22Rv1 (cell line): ENCODE results near the gene KRT77.
"Not testable (repeated sequence)": the region's sequence is repeated elsewhere in the genome, so short reads cannot be mapped to it uniquely, and the experiment has no call there.

Source experiments
- H3K27ac ChIP-seq: fragments of 450-650 bp; 2 replicates; pipeline ENCODE4 v1.5.1; 2017
- CTCF ChIP-seq: fragments of 450-650 bp; IDR thresholded peaks from 2 replicates; pipeline ENCODE4 v1.5.1; 2017; ENCODE audit warnings: mild to moderate bottlenecking
- ZFX ChIP-seq: fragments of 450-650 bp; IDR thresholded peaks from 2 replicates; pipeline ENCODE4 v1.6.1; 2017; ENCODE audit warnings: antibody characterized with exemption, borderline replicate concordance

The KRT77 gene

GRCh38 chr12:52703424-52703823 lies at the start of gene KRT77:
KRT77 (minus strand) TSS chr12:52703524; CDS start chr12:52703434, 90 bp downstream.
- no peak within 1 kb of the TSS for H3K27ac ChIP-seq
- TF ChIP-seq CTCF (no peak), ZFX (no peak)

DNA sequence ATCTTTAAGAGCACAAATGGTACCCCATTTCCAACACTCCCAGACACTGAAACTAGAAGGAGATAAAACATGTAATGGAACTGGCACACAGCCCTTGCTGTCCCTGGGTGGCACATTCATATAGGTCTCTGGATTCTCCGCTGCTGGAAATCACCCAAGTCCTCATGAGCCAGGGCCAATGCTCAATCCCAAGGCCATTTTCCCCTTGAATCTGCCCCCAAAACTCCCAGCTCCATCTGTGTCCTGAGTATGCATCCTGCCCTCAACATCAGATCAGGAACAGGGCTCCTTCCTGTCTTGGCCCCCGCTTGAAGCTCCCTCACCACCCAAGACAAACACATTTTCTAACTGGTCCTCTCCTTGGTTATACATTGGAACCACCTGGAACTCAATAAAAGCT lies 49.2 kb upstream of the KRT77 start:
- no peak overlapping the region for H3K27ac ChIP-seq
- TF ChIP-seq ZFX (no peak), CTCF (no peak)

DNA sequence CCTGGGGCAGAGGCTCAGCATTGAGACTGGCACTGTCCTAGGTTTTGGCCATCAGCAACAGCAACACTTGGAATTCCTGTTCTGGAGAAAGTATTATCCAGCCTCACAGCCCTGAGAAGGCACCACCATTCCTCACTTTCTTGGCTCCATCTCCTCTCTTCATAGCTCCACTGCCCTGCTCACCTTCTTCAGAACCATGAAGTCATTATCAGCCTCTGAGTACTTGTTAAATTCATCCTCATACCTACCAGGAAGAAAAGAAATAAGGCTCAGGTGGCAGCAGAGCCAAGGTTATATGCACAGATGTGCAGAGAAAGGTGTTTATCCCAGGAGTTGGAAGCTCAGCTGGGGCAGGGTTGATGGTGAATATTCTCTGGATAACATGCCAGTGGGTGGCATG lies 48.5 kb upstream of the KRT77 start:
- no peak overlapping the region for H3K27ac ChIP-seq
- TF ChIP-seq CTCF (no peak), ZFX (no peak)

GRCh38 chr12:52750532-52750931 lies 47.2 kb upstream of the KRT77 start:
- H3K27ac ChIP-seq, result not testable (repeated sequence)

DNA sequence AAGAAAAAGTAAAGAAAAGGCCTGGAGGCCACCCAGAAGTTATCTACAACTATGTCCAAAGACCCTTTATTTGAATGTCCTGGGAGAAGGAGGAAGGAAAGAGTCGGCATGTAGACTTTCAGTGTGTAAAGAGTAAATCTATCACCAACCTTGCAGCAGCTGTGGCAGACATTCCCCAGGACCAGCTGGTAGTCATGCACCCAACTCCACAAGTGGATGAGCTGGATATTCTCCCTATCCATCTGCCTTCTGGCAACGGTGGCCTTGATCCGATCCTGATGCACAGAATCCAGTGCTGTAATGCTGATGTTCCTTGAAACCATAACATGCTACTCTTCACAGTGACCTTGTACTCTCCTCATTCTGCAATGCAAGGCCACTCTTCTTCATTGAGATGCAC lies 46.5 kb upstream of the KRT77 start:
- no peak overlapping the region for H3K27ac ChIP-seq
- TF ChIP-seq CTCF (no peak), ZFX (no peak)

- no peak for TF ChIP-seq CTCF
- no peak for TF ChIP-seq ZFX
- H3K27ac ChIP-seq, result no peak overlapping the region
Observed at GRCh38 chr12:52748578-52748977, 45.3 kb upstream of the KRT77 start.

DNA sequence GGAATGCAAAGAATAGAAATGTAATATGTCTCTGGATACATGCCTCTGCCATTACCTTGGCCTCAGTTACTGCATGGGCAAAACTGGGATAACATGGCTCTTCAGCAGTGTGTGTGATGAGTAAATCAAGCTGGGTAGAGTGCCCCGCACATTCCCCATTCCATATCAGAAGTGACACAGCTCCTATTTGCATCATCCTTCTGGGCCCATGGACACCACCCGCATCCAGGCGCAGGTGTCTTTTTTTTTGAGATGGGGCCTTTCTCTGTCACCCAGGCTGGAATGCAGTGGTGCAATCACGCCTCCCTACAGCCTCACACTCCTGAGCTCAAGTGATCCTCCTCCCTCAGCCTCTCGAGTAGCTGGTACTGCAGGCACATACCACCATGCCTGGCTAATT lies 42.2 kb upstream of the KRT77 start:
- TF ChIP-seq ZFX (no peak), CTCF (no peak)
- H3K27ac ChIP-seq, result no peak overlapping the region

- TF ChIP-seq ZFX, result no peak
- no peak for TF ChIP-seq CTCF
- H3K27ac ChIP-seq, result no peak overlapping the region
Observed at GRCh38 chr12:52744493-52745156, 41.3 kb upstream of the KRT77 start.
